ENCODE data around the gene SHH. TPM values are rescaled to one million over a fixed set of nuclear protein-coding genes. Genes with fewer than 3 reads are reported as not detected.

Gene SHH
- total RNA-seq, 6 experiments from 2014 or later, result not detected

DNA sequence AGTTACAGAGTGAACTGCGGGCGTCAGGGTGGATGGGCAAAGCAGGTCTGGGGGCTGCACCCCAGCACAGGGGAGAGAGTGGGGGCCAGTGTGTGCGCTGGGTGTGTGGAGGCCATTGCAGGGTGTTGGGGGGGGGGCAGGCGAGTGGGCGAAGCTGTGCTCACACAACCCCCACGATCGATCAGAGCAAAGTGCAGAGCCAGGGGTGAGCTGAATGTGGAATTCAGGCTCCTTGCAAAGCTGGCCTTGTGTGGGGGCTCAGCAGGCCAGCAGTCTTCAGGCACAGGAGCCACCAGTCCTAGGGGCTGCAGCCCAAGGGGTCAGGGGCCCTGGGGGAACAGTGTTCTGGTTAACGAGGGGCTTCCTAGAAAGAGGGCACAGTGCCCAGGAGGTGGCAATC is 862 bp upstream of the SHH start:
- no peaks in the 10 kb centered on the region for H3K9me3 Mint-ChIP-seq
- no peak overlapping the region for H3K27ac Mint-ChIP-seq
- H3K36me3 Mint-ChIP-seq (ENCODE audit: low read depth), result no peaks in the 10 kb centered on the region
- H3K4me1 Mint-ChIP-seq (ENCODE audit: low read depth), result peaks cover 21% of the 10 kb centered on the region
- DNase-seq, result no peak
- TF ChIP-seq, protein P1, sequence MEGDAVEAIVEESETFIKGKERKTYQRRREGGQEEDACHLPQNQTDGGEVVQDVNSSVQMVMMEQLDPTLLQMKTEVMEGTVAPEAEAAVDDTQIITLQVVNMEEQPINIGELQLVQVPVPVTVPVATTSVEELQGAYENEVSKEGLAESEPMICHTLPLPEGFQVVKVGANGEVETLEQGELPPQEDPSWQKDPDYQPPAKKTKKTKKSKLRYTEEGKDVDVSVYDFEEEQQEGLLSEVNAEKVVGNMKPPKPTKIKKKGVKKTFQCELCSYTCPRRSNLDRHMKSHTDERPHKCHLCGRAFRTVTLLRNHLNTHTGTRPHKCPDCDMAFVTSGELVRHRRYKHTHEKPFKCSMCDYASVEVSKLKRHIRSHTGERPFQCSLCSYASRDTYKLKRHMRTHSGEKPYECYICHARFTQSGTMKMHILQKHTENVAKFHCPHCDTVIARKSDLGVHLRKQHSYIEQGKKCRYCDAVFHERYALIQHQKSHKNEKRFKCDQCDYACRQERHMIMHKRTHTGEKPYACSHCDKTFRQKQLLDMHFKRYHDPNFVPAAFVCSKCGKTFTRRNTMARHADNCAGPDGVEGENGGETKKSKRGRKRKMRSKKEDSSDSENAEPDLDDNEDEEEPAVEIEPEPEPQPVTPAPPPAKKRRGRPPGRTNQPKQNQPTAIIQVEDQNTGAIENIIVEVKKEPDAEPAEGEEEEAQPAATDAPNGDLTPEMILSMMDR (IDR thresholded peaks at IDR 0.05), result no peak
- H3K27me3 Mint-ChIP-seq (ENCODE audit: insufficient read depth), result peaks cover 35% of the 10 kb centered on the region
- no peak overlapping the region for H3K4me3 Mint-ChIP-seq

DNA sequence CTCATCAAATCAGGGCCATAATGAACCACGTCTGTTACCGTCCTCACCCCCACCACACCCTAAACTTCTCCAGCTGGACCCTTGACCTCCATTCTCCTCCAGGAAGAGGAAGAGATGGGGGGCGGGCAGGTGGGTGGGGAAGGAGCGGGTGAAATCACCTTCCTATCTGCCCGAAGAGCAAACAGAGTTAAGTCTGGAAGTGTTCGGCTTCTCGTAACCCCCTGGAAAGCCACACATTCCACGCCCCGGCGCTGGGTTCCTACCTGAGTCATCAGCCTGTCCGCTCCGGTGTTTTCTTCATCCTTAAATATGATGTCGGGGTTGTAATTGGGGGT is 736 bp downstream of the SHH start:
- Mint-ChIP-seq H3K36me3 (ENCODE audit: low read depth) (no peaks in the 10 kb centered on the region), H3K9me3 (no peaks in the 10 kb centered on the region), H3K27ac (no peak overlapping the region), H3K27me3 (ENCODE audit: insufficient read depth) (peaks cover 40% of the 10 kb centered on the region), H3K4me3 (peak overlapping the region; percentile 79), H3K4me1 (ENCODE audit: low read depth) (peaks cover 21% of the 10 kb centered on the region)
- TF ChIP-seq, protein P1 (IDR thresholded peaks at IDR 0.05), result no peak
- no peak for DNase-seq

DNA sequence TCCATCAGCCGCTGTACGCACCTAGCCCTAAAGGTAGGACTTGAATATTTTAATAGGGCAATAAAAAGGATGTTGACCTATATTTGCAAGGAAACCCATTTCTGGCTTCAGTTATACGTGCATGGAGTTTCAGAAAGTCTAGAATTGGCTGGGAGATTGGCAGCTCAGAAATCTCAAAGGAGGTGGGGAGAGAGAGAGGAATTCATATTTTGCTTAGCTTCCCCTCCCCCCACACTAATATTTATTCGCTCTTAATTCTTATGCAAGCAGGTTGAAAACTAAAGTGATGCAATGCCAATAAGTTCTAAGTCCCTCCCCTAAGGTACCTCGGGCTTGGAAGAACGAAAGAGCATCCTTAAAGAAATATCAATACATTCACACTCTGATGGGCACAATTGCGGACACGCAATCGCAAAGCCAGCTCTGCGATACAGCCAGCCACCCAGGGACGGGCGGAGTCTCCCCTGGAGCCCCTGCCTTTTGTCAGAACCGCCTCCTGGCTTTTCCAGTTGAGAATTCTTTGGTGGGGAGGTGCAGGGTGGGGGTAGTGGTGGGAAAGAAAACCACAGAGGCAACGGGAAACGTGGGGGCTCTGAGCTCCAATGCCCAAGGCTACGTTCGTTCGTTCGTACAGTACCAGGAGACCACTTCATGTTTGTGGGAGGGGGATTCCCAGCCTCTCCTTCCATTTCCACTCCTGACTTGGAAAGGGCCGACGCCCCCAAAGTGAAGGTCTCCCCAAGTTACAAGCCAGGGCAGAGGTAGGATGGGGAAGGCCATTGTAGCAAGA is 1.3 kb downstream of the SHH start:
- Mint-ChIP-seq H3K27ac (no peak overlapping the region), H3K4me1 (ENCODE audit: low read depth) (peaks cover 21% of the 10 kb centered on the region), H3K27me3 (ENCODE audit: insufficient read depth) (peaks cover 40% of the 10 kb centered on the region), H3K9me3 (no peaks in the 10 kb centered on the region), H3K4me3 (no peak overlapping the region), H3K36me3 (ENCODE audit: low read depth) (no peaks in the 10 kb centered on the region)
- TF ChIP-seq, protein P1 (IDR thresholded peaks at IDR 0.05), result no peak
- no peak for DNase-seq

GRCh38 chr7:155809947-155810769 is 2.1 kb downstream of the SHH start:
- H3K27me3 Mint-ChIP-seq (ENCODE audit: insufficient read depth), result peaks cover 40% of the 10 kb centered on the region
- H3K4me3 Mint-ChIP-seq, result no peak overlapping the region
- H3K27ac Mint-ChIP-seq, result no peak overlapping the region
- H3K36me3 Mint-ChIP-seq (ENCODE audit: low read depth), result no peaks in the 10 kb centered on the region
- H3K9me3 Mint-ChIP-seq, result no peaks in the 10 kb centered on the region
- no peak for DNase-seq
- TF ChIP-seq, protein P1 (IDR thresholded peaks at IDR 0.05), result no peak
- peaks cover 16% of the 10 kb centered on the region for H3K4me1 Mint-ChIP-seq (ENCODE audit: low read depth)

DNA sequence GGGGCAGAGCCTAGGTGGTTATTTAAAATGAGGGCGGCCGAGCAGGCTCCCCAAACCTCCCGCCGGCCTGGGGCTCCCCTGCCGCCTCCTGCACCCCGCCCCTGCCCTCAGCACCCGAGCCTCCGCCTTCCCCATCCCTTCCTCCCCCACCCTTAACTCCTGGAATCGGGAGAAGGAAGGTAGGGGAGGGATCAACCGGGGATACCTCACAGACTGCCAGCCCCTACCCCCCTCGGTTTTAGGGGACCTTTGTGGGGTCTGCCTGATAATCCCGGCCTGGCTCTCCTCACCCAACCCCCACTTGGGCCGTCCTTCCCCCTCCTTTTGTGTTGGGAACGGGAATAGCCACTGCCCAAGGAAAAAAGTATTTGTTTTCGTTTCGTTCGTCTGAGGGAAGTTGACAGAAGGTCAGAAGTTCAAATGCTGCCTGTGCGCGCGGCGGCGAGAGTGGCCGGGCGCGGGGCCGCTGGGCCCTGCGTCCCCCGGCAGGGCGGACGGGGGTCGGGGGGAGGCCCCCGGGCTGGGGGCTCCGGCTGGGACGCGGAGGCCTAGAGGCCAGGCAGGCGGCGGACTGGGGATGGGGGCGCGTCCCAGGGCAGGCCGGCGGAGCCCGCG is 2.8 kb downstream of the SHH start:
- no peaks in the 10 kb centered on the region for H3K9me3 Mint-ChIP-seq
- TF ChIP-seq, protein P1 (IDR thresholded peaks at IDR 0.05), result no peak
- H3K4me3 Mint-ChIP-seq, result no peak overlapping the region
- no peak overlapping the region for H3K27ac Mint-ChIP-seq
- H3K4me1 Mint-ChIP-seq (ENCODE audit: low read depth), result peaks cover 16% of the 10 kb centered on the region
- H3K36me3 Mint-ChIP-seq (ENCODE audit: low read depth), result no peaks in the 10 kb centered on the region
- DNase-seq, result no peak
- peaks cover 40% of the 10 kb centered on the region for H3K27me3 Mint-ChIP-seq (ENCODE audit: insufficient read depth)

Data from HFFc6 (cell line).